CD4-positive, alpha-beta T cell (primary cell): Measurements from ENCODE around the gene RAI1. TPM values are rescaled to one million over a fixed set of nuclear protein-coding genes. Genes with fewer than 3 reads are reported as not detected.
A peak's percentile ranks its signal among the peaks of the same experiment; 100 is the strongest.
"Not testable (repeated sequence)": the region's sequence is repeated elsewhere in the genome, so short reads cannot be mapped to it uniquely, and the experiment has no call there.

Experiments used
- ATAC-seq: fragments of 200-7000 bp; cut with Tn5 transposase; one replicate; pipeline ENCODE4 v1.10.0; 2022; ENCODE audit warnings: mild to moderate bottlenecking; ENCODE audit not compliant: poor library complexity
- CTCF ChIA-PET: fragments of 350-600 bp; sonication (Branson Sonifier 250); formaldehyde crosslinking; loops from one replicate; lab custom pipeline; 2021; ENCODE audit warnings: antibody characterized with exemption, inconsistent platforms; lab: Charles Lee
- POLR2A ChIA-PET: fragments of 350-600 bp; sonication (Branson Sonifier 250); formaldehyde crosslinking; loops from one replicate; lab custom pipeline; 2021; ENCODE audit warnings: antibody characterized with exemption, inconsistent platforms; lab: Charles Lee
- DNase-seq, 14 experiments: peaks; one replicate each; pipeline ENCODE4 v3.0.0-alpha.2; 2013 to 2020; ENCODE audit warnings: mixed read lengths in 2 of 14
- H3K27ac ChIP-seq, 2 donors: one replicate each; pipeline versions ENCODE4 v1.5.1 to v1.7.0; 2013; ENCODE audit warnings: low read length in 2 of 2, low read depth in 1 of 2, mild to moderate bottlenecking in 1 of 2
- H3K27me3 ChIP-seq, 2 experiments: 1 replicate in 1 of 2; 2 replicates in 1 of 2; pipeline versions ENCODE4 v1.6.1 to v1.7.0; 2013; ENCODE audit warnings: low read length in 2 of 2, control low read depth in 1 of 2, mild to moderate bottlenecking in 1 of 2, moderate library complexity in 1 of 2; ENCODE audit not compliant: insufficient read depth in 2 of 2, control insufficient read depth in 1 of 2
- H3K36me3 ChIP-seq: one replicate; pipeline ENCODE4 v1.6.1; 2013; ENCODE audit warnings: low read length, control low read depth; ENCODE audit not compliant: insufficient read depth
- H3K4me1 ChIP-seq: one replicate; pipeline ENCODE4 v1.6.1; 2013; ENCODE audit warnings: low read length, control low read depth; ENCODE audit not compliant: insufficient read depth
- H3K4me3 ChIP-seq: one replicate; pipeline ENCODE4 v1.5.1; 2013; ENCODE audit warnings: mild to moderate bottlenecking, low read length, moderate library complexity
- H3K9me3 ChIP-seq, 2 experiments: 1 replicate in 1 of 2; 2 replicates in 1 of 2; pipeline versions ENCODE4 v1.6.1 to v1.7.0; 2013; ENCODE audit warnings: low read length in 2 of 2, mild to moderate bottlenecking in 2 of 2, control low read depth in 1 of 2, moderate library complexity in 1 of 2; ENCODE audit not compliant: control insufficient read depth in 1 of 2, insufficient read depth in 1 of 2
- H3K27ac Mint-ChIP-seq: one replicate; pipeline ENCODE4 v1.8.0; 2020; ENCODE audit warnings: mixed read lengths
- H3K27me3 Mint-ChIP-seq: one replicate; pipeline ENCODE4 v1.8.0; 2021; ENCODE audit warnings: mixed read lengths
- H3K36me3 Mint-ChIP-seq: one replicate; pipeline ENCODE4 v1.8.0; 2021; ENCODE audit warnings: low read depth, mixed read lengths
- H3K4me1 Mint-ChIP-seq: one replicate; pipeline ENCODE4 v1.8.0; 2021; ENCODE audit warnings: low read depth, mixed read lengths
- H3K4me3 Mint-ChIP-seq: one replicate; pipeline ENCODE4 v1.8.0; 2020; ENCODE audit warnings: mild to moderate bottlenecking, mixed read lengths
- H3K9me3 Mint-ChIP-seq: one replicate; pipeline ENCODE4 v1.8.0; 2020; ENCODE audit warnings: mixed read lengths
- CTCF ChIP-seq: fragments of 200-600 bp; IDR thresholded peaks from one replicate; pipeline ENCODE4 v1.8.0; 2022; ENCODE audit warnings: antibody characterized with exemption, mild to moderate bottlenecking
- intact Hi-C, 2 experiments: fragments of 100-400 bp; cut with DNase I in 1 of 2; cut with micrococcal nuclease in 1 of 2; formaldehyde crosslinking; loops; one replicate each; pipeline versions ENCODE4 v1.15.1 to v1.9.0; 2023 to 2025; cut with DNase I, micrococcal nuclease
- polyA plus RNA-seq, 2 donors: library from polyadenylated mRNA; unstranded; fragments of 120-200 nt; gene quantifications; one replicate each; pipeline ENCODE4 v1.2.1, GENCODE V29; 2013
- total RNA-seq, 174 experiments: library from RNA in 2 of 174; stranded (reverse) in 2 of 174; gene quantifications; one replicate each; pipeline ENCODE4 v1.2.3 and lab custom pipeline; 2021 to 2026

Gene RAI1
- total RNA-seq (10 to 100 TPM; 19.3 to 25.2 TPM), total RNA-seq (lab: John Stamatoyannopoulos, UW) (9.8 to 101 (median 25.7) reads per million in 172 experiments)
- 9.9 TPM for polyA plus RNA-seq (2013, experiment 1 of 2)
- polyA plus RNA-seq (2013, experiment 2 of 2) = 8.4 TPM

DNA sequence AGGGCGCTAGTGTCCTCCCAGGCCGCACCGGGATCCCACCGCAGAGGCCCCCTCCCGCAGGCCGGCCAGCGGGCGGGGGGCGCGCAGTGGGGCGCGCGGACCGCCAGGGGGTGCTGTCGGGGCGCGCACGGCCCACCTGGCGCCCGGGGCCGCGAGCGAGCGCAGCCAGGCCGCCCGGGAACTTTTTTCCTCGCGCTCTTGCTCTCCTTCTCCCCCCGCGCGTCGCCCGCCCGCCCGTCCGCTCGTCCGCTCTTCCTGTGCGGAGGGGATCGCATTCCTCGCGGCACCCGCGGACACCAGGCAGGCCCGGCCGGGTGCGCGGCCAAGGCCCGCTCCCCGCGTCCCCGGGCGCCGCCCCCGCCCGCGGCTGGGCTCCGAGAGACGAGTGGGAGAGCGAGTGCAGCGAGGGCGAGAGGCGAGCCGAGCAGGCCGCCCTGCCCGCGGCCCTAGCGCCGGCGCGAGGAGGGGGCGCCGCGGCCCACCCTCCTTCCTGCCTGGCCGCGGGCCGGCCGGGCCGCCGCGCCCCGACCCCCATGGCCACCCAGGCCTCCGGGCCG is at the start of gene RAI1:
TSS of gene RAI1 (plus strand) at position 272 of the 557 bp plus-strand sequence. CDS start 111,491 bp downstream, outside the sequence.
- peak within 1 kb of the TSS in 1 of 2 donors; percentile 81 for H3K27ac ChIP-seq
- ChIA-PET CTCF (interaction anchor here (0.8 kb wide), 2 partner anchors 168 to 238 kb away, joined by 3 to 4 read pairs; no protein-coding TSS in a partner anchor), POLR2A (interaction anchor here (0.8 to 3.1 kb wide), 7 partner anchors 9 to 352 kb away, joined by 3 to 20 read pairs (median 5); no protein-coding TSS in a partner anchor)
- Mint-ChIP-seq H3K4me1 (peaks cover 44% of the 10 kb centered on the region), H3K4me3 (peak within 1 kb of the TSS; percentile 89), H3K36me3 (peaks cover 5% of the 10 kb centered on the region), H3K27me3 (no peaks in the 10 kb centered on the region), H3K9me3 (no peaks in the 10 kb centered on the region), H3K27ac (peak within 1 kb of the TSS; percentile 36)
- H3K4me3 ChIP-seq = peak within 1 kb of the TSS; percentile 75
- no peaks in the 10 kb centered on the region for H3K9me3 ChIP-seq
- peak; percentile 65 for ATAC-seq
- H3K4me1 ChIP-seq = peaks cover 36% of the 10 kb centered on the region
- DNase-seq = peak; percentile 40 to 92 (median 67)
- TF ChIP-seq CTCF = peak; percentile 10
- intact Hi-C loops = loop anchor here (1.0 to 5.0 kb wide), 6 partner anchors 96 to 352 kb away; no protein-coding TSS in a partner anchor
- H3K27me3 ChIP-seq = no peaks in the 10 kb centered on the region
- no peaks in the 10 kb centered on the region for H3K36me3 ChIP-seq

GRCh38 chr17:17632690-17633089 is 48.6 kb upstream of the RAI1 start:
- H3K4me3 ChIP-seq, H3K4me3 Mint-ChIP-seq, H3K9me3 Mint-ChIP-seq, intact Hi-C loops, ATAC-seq, H3K9me3 ChIP-seq, POLR2A ChIA-PET, DNase-seq, H3K27me3 ChIP-seq, H3K4me1 Mint-ChIP-seq, H3K36me3 Mint-ChIP-seq, H3K27ac ChIP-seq, H3K27me3 Mint-ChIP-seq, H3K4me1 ChIP-seq, H3K27ac Mint-ChIP-seq, H3K36me3 ChIP-seq: not testable (repeated sequence)
- CTCF ChIA-PET = interaction anchor here (0.9 kb wide), 1 partner anchor 9 kb away, joined by 3 read pairs; no protein-coding TSS in a partner anchor

GRCh38 chr17:17633310-17633709 is 47.9 kb upstream of the RAI1 start:
- DNase-seq (no peak), ATAC-seq (no peak)
- intact Hi-C loops = no loop called here
- Histone ChIP-seq H3K9me3 (no peaks in the 10 kb centered on the region), H3K4me3 (no peak overlapping the region), H3K27ac (no peak overlapping the region), H3K27me3 (no peaks in the 10 kb centered on the region), H3K4me1 (peaks cover 9% of the 10 kb centered on the region), H3K36me3 (no peaks in the 10 kb centered on the region)
- Mint-ChIP-seq H3K9me3 (no peaks in the 10 kb centered on the region), H3K4me1 (peaks cover 9% of the 10 kb centered on the region), H3K4me3 (no peak overlapping the region), H3K27ac (no peak overlapping the region), H3K27me3 (no peaks in the 10 kb centered on the region), H3K36me3 (no peaks in the 10 kb centered on the region)
- POLR2A ChIA-PET = no interaction called here
- no peak for TF ChIP-seq CTCF
- CTCF ChIA-PET = no interaction called here
